DOHH2 (cell line): ENCODE data around the gene MYT1.

Source experiments
- H3F3A ChIP-seq: fragments of 200-600 bp; sonication (generic), shearing (Covaris generic); 2 replicates; pipeline ENCODE4 v1.6.0; 2016; ENCODE audit warnings: antibody characterized with exemption, mild to moderate bottlenecking; ENCODE audit not compliant: control insufficient read depth, insufficient read depth
- H3K27ac ChIP-seq: fragments of 200-600 bp; sonication (generic); 2 replicates; pipeline ENCODE4 v1.5.1; 2014; ENCODE audit warnings: low read depth, mild to moderate bottlenecking, low read length, moderate library complexity
- H3K27me3 ChIP-seq: fragments of 200-600 bp; sonication (generic); 2 replicates; pipeline ENCODE4 v1.6.1; 2014; ENCODE audit warnings: mild to moderate bottlenecking, low read length, mixed read lengths; ENCODE audit not compliant: control insufficient read depth
- H3K36me3 ChIP-seq: fragments of 200-600 bp; sonication (generic); 2 replicates; pipeline ENCODE4 v1.6.1; 2014; ENCODE audit warnings: mild to moderate bottlenecking, low read length, moderate library complexity, mixed read lengths; ENCODE audit not compliant: control insufficient read depth
- H3K4me1 ChIP-seq: fragments of 200-600 bp; sonication (generic); 2 replicates; pipeline ENCODE4 v1.6.1; 2014; ENCODE audit warnings: mild to moderate bottlenecking, low read length, mixed read lengths; ENCODE audit not compliant: control insufficient read depth
- H3K4me2 ChIP-seq: fragments of 200-600 bp; sonication (generic); 2 replicates; pipeline ENCODE4 v1.6.0; 2014; ENCODE audit warnings: mild to moderate bottlenecking, low read length, moderate library complexity
- H3K4me3 ChIP-seq: fragments of 200-600 bp; sonication (generic); 2 replicates; pipeline ENCODE4 v1.5.1; 2014; ENCODE audit warnings: mild to moderate bottlenecking, low read length, mixed read lengths
- H3K79me2 ChIP-seq: fragments of 200-600 bp; sonication (generic); 2 replicates; pipeline ENCODE4 v1.6.1; 2014; ENCODE audit warnings: mild to moderate bottlenecking, low read length, mixed read lengths; ENCODE audit not compliant: control insufficient read depth
- H3K9me2 ChIP-seq: fragments of 200-600 bp; sonication (generic); replicated peaks from 2 replicates; pipeline ENCODE4 v1.6.1; 2014; ENCODE audit warnings: mild to moderate bottlenecking, low read length, mixed read lengths; ENCODE audit not compliant: control insufficient read depth
- H3K9me3 ChIP-seq: fragments of 200-600 bp; sonication (generic); 2 replicates; pipeline ENCODE4 v1.6.1; 2014; ENCODE audit warnings: antibody characterized with exemption, low read length, mixed read lengths; ENCODE audit not compliant: control insufficient read depth, insufficient read depth
- H4K20me1 ChIP-seq: fragments of 200-600 bp; sonication (generic); 2 replicates; pipeline ENCODE4 v1.6.0; 2014; ENCODE audit warnings: low read depth, mild to moderate bottlenecking, antibody characterized with exemption, low read length, moderate library complexity; ENCODE audit not compliant: control insufficient read depth, insufficient read depth
- CTCF ChIP-seq: fragments of 200-600 bp; sonication (generic); IDR thresholded peaks from one replicate; pipeline ENCODE4 v1.5.1; 2014; ENCODE audit warnings: antibody characterized with exemption, mild to moderate bottlenecking, low read depth, low read length; ENCODE audit not compliant: poor library complexity, severe bottlenecking
- EZH2phosphoT487 ChIP-seq: fragments of 200-600 bp; sonication (generic); IDR thresholded peaks from 2 replicates; pipeline ENCODE4 v1.6.1; 2017; ENCODE audit warnings: borderline replicate concordance, mild to moderate bottlenecking, antibody characterized with exemption, low read length, moderate library complexity, mixed read lengths

The MYT1 gene

GRCh38 chr20:64149809-64150560 lies 14.3 kb upstream of the MYT1 start:
- H3K9me3 ChIP-seq, result peaks cover 34% of the 10 kb centered on the region
- no peaks in the 10 kb centered on the region for H3K9me2 ChIP-seq
- no peaks in the 10 kb centered on the region for H3K79me2 ChIP-seq
- TF ChIP-seq CTCF, result no peak
- TF ChIP-seq EZH2phosphoT487, result no peak
- H3K27ac ChIP-seq, result no peak overlapping the region
- H4K20me1 ChIP-seq, result no peaks in the 10 kb centered on the region
- H3K27me3 ChIP-seq, result no peaks in the 10 kb centered on the region
- H3K4me1 ChIP-seq, result no peaks in the 10 kb centered on the region
- H3F3A ChIP-seq, result peaks cover 7% of the 10 kb centered on the region
- no peak overlapping the region for H3K4me2 ChIP-seq
- no peak overlapping the region for H3K4me3 ChIP-seq
- H3K36me3 ChIP-seq, result no peaks in the 10 kb centered on the region

GRCh38 chr20:64150756-64151632 lies 13.3 kb upstream of the MYT1 start:
- Histone ChIP-seq H3K9me2 (no peaks in the 10 kb centered on the region), H3K79me2 (no peaks in the 10 kb centered on the region), H3F3A (peaks cover 7% of the 10 kb centered on the region), H3K36me3 (no peaks in the 10 kb centered on the region), H3K4me2 (no peak overlapping the region), H4K20me1 (no peaks in the 10 kb centered on the region), H3K27me3 (no peaks in the 10 kb centered on the region), H3K4me3 (no peak overlapping the region), H3K4me1 (no peaks in the 10 kb centered on the region), H3K9me3 (peaks cover 24% of the 10 kb centered on the region), H3K27ac (no peak overlapping the region)
- TF ChIP-seq EZH2phosphoT487, result no peak
- no peak for TF ChIP-seq CTCF

- Histone ChIP-seq H3K27ac (no peak overlapping the region), H3F3A (peaks cover 7% of the 10 kb centered on the region), H3K4me2 (no peak overlapping the region), H3K4me1 (no peaks in the 10 kb centered on the region), H3K36me3 (no peaks in the 10 kb centered on the region), H4K20me1 (no peaks in the 10 kb centered on the region), H3K9me3 (peaks cover 18% of the 10 kb centered on the region; the same call in 1 of the 2 replicates), H3K4me3 (no peak overlapping the region), H3K9me2 (no peaks in the 10 kb centered on the region), H3K27me3 (no peaks in the 10 kb centered on the region), H3K79me2 (no peaks in the 10 kb centered on the region)
- TF ChIP-seq CTCF, result no peak
- no peak for TF ChIP-seq EZH2phosphoT487
These were observed 12.4 kb upstream of the MYT1 start for GRCh38 chr20:64151633-64152530.
